Embryonic facial prominence (tissue), 1 donor: ENCODE data around the gene ARFGEF3.
"Not testable (repeated sequence)": the region's sequence is repeated elsewhere in the genome, so short reads cannot be mapped to it uniquely, and the experiment has no call there.

Experiments
- DNase-seq: peaks from one replicate; pipeline ENCODE4 v3.0.0-alpha.2; 2016; ENCODE audit errors: extremely low spot score

Gene ARFGEF3

DNA sequence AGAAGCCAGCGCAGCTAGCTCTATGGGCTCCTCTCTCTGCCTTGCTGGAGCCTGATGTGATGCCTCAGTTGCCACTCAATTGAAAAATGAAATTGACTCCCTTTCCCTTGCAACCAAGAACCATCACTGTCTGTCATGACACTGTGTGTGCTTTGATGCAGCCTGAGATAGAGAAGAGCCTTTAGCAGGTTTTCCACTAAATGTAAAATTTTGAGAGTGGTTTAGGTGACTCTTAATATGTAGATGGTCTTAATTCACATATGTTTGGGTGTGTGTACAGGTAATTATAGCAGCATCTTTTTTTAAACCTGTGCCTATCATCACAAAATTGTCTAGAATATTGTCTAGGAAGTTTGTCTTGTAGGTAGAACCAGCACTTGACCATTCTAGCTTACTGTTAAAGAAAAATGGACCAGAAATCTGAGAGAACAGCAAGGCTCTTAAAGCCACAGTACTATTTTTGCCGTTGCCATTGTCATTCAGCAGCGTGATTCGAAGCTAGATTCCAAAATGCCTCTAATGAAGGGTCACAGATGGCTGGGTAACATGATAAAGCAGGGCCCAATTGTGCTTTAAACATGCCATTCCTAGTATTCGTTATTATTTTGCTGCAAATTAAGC lies 1.3 kb downstream of the ARFGEF3 start:
- DNase-seq, result no peak

DNA sequence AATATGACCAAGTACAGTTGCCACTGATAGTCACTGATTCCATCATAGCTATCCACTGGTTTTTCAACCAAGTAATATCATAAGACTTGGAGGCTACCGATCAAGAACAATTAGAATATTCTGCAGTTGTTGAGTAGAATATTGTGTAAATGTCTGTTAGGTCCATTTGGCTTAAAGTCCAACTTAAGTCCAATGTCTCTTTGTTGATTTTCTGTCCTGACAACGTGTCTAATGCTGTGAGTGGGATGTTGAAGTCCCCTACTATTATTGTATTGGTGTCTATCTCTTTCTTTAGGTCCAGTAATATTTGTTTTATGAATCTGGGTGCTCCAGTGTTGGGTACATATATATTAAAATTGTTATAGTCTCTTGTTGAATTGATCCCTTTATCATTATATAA lies 13.9 kb downstream of the ARFGEF3 start:
- no peak for DNase-seq

DNA sequence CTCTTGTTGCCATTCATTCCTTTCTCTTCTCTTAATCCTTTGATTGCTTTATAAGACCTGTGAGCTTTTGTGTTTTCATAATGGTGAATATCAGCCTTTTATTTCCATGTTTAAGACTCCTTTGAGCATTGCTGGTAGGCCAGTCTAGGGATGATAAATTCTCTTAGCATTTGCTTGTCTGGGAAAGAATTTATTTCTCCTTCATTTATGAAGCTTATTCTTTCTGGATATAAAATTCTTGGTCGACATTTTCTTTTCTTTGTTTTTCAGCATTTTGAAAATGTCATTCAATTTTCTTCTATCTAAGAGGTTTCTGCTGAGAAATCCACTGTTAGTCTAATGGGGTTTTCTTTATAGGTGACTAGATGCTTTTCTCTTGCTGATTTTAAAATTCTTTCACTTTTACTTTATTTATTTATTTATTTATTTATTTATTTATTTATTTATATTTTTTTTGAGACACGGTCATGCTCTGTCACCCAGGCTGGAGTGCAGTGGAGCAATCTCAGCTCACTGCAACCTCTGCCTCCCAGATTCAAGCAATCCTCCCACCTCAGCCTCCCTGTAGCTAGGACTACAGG lies 15.0 kb downstream of the ARFGEF3 start:
- no peak for DNase-seq

DNA sequence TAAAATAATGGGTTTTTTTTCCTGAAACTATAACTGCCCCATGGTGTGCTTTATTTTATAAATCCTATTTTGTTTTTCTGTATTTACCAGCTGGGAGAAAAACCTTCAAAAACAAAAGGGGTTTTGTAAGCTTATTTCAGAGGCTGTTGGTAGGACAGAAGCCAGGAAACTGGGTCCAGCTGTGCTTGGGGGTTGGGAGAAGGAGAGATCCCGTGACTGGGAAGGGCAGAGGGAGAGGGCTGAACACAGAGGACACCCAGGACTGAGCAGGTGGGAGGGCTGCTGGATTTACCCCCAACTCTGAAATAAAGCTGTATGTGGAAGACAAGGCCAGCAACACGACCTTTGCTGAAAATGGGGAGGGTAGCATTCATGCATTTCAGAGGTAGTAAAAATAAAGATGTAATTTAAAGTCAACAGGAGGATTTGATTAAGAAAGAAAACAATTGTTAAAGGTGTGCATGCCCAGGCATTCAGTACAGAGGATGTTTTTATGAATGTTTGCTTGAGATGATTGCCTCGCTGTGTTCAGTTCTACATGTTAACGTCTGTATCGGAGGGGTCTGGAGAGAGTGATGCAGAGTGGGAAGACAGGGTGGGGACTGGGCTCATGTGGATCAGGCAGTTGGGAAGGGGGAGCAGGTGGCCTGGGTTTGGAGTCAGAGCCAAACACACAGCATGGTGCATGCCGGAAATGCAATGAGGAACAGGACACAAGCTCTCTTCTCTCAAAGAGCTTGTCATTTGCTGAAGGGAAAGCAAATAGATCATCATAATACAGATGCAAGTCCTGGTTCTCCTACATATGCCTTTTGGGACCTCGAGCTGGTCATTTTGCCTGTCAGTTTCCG lies 21.4 kb downstream of the ARFGEF3 start:
- no peak for DNase-seq

DNA sequence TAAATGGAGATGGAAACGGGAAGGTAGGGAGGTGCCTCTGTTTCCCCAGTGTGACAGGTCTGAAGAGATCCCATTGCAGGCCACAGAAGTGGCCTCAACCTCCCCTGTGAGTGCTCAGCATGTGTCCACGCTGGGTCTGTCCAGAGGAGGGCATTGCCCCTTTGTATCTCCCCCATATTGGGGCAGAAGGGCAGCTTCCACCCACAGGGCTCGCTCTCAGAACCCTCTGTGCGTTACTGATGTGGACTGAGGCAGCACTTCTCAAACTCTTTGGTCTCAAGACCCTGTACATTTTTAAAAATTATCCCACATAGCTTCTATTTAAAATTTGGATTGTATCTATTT lies 22.0 kb downstream of the ARFGEF3 start:
- no peak for DNase-seq

DNA sequence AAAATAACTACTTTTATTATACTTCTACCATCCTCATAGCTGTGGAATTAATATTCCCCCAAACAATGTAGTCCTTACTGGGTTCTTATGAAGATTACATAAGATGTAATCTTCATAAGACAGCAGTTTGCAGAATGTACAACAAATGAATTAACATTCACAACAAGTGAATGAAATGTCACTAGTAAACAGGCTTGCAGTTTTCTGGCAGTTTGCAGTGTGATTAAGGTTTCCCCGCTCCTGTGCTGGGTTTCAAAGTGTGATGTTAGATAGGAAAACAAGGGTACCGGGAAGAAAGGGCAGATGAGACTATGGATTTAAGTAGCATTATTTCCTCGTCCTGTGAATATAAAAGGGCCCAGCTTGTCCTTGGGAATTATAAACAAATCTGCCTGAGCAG lies 22.5 kb downstream of the ARFGEF3 start:
- no peak for DNase-seq

DNA sequence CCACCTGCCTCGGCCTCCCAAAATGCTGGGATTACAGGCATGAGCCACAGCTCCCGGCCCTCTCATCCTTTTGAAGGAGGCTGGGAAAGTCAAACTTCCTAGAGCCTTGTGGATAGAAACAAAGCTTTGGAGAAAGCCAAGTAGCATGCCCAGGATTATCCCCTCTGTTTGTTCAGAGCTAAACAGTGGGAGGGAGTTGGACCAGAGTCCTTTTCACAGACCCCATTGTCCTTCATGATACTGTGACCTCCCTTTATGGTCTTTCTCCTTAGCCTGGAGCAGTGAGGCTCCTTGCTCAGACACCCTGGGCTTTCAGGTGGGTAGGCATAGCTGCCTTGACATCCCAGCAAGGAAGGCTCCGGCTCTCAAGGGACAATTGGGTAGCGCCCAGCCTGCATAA lies 25.4 kb downstream of the ARFGEF3 start:
- DNase-seq, result no peak

DNA sequence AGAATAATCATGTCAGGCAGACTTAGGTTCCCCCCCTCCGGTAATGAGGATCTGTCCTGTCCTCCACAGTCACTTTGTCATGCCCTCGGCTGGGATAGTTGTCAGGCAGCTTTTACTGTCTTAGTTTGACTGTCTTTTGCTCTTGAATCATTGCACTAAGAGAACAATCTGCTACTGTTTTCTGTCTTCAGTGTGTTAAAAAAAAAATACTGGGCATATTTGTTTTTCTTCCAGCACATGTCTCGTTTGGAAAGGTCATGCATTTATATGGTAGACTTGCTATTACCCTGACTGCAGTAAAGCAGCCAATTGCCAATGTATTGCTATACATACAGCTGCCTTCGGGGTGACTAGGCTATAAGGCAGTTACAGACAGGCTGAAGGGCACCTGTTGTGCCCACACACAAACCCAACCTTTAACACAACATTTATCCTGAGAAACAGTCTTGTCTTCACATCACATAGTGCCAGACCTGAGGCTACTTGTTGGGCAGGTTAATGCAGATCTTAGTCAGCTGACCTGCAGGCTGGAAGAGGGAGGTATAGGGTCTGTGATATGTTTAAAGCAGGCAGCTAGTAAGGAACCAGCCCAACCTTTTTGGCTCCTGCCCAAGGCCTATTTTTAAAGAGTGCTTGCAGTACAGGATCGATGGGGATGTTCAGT lies 26.7 kb downstream of the ARFGEF3 start:
- DNase-seq, result no peak

DNA sequence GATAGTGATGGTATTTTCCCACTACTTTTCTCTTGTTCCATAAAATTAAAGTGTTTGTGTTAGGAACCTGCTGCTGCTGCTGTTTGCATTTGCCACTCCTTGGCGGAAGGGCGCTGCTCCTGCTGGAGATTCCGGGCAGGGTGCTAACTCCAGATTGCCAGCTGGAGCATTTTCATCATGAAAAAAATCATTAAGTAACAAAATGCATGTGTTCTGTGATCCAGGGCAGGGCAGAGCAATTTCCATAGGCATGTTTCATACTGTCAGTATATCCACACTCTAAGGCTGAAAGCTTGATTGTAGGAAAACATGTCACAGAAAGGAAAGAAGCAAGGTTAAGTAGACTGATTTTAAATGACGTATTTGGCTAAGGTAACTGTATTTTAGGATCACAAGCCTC lies 32.5 kb downstream of the ARFGEF3 start:
- DNase-seq, result no peak

DNA sequence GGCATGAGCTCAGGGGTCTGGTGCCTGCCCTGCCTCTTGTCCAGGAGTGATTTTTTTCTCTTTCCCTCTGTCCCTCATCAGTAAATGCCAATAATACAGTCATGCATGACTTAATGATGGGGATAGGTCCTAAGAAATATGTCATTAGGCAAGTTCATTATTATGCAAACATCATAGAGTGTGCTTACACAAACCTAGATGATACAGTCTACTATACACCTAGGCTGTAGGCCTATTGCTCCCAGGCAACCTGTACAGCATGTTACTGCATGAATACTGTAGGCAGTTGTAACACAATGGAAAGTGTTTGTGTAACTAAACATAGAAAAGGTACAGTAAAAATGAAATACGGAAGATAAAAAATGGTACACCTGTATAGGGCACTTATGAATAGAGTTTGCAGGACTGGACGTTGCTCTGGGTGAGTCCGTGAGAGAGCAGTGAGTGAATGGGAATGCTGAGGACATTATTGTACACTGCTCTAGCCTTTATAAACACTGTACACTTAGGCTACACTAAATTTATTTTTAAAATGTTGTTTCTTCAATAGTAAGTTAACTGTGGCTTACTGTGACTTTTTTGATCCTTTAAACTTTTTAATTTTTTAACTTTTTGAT lies 34.5 kb downstream of the ARFGEF3 start:
- no peak for DNase-seq

DNA sequence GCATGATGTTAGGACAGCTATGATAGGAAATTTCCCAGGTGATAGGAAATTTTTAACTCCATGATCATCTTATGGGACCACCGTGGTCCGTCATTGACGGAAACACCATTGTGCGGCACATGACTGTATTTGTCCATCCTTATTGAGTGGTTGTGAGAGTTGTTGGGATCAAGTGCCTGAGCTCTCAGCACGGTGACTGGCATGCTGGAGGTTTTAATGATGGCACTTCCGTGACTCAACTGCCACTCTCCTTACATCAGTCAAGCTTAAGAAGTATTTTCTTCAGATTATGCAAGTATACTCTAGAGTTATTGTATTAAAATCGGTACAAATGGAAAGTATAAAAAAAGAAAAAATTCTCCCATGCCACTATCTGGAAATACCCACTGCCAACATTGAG lies 35.8 kb downstream of the ARFGEF3 start:
- DNase-seq, result no peak

DNA sequence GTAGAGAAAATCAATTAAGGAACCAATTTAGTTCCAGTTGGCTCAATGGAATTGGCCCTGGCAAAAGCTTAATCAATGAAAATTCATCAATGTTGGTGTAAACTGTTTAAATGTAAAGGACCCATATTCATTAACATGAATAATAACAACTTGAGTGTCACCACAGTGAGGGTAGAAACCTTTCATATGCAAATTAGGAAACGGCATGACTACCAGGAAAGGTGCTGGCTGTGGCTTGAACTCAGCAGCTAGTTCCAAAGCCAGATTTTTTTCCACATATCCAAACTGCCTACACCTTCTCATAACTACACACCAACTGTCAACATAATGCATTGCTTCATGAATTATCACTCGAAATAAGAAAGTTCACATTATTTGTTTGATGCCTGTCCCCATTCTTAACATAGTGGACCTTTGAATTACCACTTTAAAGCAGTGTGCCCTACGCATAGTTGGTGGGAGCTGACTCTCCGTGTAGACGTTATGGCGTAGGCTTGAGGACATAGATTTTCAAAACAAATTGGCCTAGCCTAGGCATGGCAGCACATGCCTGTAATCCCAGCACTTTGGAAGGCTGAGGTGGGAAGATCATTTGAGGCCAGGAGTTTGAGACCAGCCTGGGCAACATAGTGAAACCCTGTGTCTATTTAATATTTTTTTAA lies 36.8 kb downstream of the ARFGEF3 start:
- no peak for DNase-seq

DNA sequence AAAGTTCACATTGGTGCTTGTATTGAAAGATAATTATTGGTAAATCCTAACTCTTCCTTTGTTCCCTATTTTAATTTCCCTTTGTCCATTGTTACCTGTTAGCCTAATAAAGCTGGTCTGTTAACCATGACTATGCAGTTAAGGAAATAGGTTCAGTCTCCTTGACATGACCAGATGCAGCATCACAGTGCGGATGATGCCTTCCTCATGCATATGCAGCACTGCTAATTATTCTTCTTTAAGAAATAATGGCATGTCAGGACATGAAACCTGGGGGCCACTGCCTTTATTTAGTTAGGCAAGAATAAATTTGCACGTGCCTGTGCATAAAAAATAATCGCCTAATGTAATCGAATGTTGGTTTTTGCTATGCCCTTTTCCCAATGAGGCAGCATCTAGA lies 40.1 kb downstream of the ARFGEF3 start:
- DNase-seq, result no peak

DNA sequence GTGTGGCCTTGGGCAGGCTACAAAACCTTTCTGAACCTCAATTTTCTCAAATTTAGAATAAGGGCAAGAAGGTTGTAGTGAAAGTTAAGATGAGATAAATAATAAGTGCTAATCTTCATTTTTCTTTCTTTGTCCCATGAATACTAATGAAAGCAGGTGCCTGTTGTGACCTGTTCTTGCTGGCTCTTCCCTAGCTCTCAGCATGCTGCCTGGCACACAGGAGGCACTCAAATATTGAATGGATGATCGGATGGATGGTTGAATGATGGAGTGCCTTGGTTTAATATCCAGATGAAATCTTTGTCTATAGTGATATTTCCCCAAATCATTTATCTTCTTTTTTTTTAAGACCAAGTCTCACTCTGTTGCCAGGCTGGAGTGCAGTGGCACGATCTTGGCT lies 41.6 kb downstream of the ARFGEF3 start:
- DNase-seq, result no peak

DNA sequence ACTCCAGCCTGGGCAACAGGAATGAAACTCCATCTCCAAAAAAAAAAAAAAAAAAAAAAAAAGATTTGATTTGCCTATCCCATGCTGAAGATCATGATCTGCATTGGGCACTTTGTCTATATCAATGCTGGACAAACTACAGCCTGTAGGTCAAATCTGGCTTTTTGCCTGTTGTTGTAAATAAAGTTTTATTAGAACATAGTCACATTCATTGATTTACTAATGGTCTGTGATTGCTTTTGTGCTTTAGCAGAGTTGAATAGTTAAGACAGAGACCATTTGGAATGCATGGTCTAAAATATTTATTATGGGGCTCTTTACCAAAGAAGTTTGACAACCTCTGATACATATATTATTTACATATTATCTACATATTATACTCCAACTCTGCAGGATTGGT lies 42.6 kb downstream of the ARFGEF3 start:
- no peak for DNase-seq

DNA sequence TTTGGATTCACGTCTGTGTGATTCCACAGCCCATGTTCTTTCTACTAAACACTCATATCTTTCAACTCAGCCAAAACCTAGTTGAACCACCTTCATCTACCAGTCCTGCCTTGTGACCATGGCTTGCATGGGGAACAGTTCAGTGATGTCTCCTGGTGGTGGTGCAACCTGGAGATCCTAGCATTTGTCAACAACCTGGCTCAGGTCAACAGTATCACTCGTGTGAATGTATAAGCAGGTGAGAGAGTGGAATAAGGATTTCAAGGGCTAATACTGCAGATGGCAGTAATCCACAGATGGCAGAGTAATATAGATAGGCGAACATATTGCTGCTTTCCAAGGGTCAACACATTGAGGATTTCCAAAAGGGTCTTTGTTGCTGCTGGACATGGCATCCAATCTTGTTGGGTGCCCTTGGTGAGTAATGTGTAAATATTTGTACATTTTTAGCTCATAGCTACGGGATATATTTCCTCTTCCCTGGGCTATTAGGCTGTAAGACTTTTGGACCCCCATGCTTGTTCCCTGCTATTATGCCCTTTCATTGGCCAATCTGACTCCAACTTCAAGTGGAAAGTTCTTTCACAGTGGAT lies 43.1 kb downstream of the ARFGEF3 start:
- DNase-seq, result no peak

DNA sequence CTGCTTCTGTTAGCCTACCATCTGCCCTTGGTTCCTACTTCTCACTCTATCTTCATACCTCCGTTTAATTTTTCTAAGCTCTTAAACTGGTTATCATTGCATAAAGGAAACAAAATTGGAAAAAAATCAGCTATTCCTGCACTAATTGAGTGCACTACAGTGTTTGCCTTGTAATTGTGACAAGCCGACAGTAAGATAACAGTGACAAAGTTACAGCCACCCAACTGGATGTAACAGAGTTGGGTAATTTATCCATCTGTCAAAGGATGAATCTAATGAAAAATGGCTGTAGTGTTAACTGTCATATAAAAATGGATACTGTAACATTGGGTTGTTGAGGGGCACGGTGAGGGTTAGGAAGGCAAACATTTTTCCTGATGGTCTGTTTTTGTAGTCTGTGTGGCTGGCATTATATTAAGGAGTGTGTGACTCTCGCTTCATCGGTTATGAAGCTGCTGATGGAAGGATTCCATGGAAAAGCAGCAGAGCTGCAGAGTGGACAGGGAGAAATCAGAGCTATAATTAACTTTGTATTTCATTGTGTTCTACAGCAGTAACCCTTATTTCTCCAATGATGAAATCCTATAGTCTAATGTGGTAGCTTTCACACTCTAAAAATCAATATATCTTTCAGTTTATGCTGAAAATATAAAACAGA lies 43.8 kb downstream of the ARFGEF3 start:
- no peak for DNase-seq

DNA sequence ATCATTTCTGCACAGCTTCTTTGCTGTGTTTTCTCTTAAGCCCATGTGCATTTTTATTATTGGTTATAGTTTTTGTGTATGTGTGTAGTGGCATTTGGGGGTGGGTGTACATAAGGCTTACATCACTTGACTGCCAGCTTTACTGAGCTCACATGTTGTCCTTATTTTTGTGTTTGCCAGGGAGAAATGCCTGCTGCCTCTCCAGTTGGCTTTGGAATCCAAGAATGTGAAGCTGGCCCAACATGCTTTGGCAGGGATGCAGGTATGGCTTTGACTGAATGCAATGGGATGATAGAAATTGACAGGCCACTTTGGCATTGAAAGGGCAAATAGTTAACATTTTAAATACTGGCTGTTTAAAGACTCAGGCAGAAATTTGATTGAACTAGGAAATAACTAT lies 45.1 kb downstream of the ARFGEF3 start:
- DNase-seq, result no peak

DNA sequence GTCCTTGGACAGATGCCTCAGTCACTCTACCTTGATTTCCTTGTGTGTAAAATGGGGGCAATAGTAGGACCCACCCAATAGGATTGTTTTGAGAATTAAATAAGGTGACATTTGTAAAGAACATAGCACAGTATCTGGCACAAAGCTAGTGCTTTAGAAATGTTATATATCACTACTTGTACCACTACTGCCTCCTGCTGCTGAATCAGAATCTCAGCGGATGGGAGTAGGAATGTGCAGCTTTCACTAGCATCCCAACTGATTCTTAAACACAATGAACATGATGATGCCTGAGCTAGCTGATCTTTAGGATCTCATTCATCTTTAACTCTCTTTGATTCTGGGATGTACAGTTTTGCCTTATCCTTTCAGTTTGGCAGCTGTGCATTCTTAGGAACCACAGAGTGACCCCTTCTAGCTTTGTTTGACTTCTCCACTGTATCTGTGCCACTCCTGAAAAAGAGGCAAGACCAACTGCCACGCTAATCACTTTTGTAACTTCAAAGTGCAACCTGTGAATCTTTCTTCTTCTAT lies 49.4 kb downstream of the ARFGEF3 start:
- DNase-seq, result no peak

DNA sequence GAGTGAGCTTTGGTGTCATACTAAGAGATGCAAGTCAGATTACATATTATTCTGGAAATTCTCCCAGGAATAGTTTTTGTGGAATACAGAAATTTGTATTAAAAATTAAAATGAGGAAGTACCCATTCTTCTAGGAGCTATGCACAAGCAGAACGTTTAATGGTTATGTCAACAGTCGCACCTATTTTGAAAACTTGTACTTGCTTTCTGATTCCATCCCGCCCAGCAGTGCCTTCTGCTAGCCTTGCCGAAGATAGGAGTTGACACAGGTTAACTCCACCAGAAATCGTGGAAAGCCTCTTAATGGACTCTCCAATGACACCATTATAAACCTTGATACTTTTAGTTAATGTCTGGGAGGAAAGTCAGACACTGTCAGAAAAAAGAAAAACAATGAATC lies 49.9 kb downstream of the ARFGEF3 start:
- no peak for DNase-seq

DNA sequence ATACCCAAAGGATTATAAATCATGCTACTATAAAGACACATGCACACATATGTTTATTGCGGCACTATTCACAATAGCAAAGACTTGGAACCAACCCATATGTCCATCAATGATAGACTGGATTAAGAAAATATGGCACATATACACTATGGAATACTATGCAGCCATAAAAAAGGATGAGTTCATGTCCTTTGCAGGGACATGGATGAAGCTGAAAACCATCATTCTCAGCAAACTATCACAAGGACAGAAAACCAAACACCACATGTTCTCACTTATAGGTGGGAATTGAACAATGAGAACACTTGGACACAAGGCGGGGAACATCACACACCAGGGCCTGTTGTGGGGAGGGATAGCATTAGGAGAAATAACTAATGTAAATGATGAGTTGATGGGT lies 50.8 kb downstream of the ARFGEF3 start:
- DNase-seq, result not testable (repeated sequence)
